ENCODE measurements around the gene CPXM2. TPM values are rescaled to one million over a fixed set of nuclear protein-coding genes. Genes with fewer than 3 reads are reported as not detected.

The CPXM2 gene
- polyA plus RNA-seq, 1 experiment, result 14.4 TPM

GRCh38 chr10:123784646-123785045, 107.0 kb downstream of the CPXM2 start:
- ChIA-PET CTCF (no interaction called here), POLR2A (no interaction called here)
- Histone ChIP-seq H3K36me3 (ENCODE audit: control insufficient read depth, insufficient read depth, low read length) (no peaks in the 10 kb centered on the region), H3K4me3 (ENCODE audit: low read depth, low read length) (no peak overlapping the region), H3K27me3 (ENCODE audit: control insufficient read depth, insufficient read depth, low read length) (no peaks in the 10 kb centered on the region; the same call in 1 of the 2 replicates)
- TF ChIP-seq, protein P1, sequence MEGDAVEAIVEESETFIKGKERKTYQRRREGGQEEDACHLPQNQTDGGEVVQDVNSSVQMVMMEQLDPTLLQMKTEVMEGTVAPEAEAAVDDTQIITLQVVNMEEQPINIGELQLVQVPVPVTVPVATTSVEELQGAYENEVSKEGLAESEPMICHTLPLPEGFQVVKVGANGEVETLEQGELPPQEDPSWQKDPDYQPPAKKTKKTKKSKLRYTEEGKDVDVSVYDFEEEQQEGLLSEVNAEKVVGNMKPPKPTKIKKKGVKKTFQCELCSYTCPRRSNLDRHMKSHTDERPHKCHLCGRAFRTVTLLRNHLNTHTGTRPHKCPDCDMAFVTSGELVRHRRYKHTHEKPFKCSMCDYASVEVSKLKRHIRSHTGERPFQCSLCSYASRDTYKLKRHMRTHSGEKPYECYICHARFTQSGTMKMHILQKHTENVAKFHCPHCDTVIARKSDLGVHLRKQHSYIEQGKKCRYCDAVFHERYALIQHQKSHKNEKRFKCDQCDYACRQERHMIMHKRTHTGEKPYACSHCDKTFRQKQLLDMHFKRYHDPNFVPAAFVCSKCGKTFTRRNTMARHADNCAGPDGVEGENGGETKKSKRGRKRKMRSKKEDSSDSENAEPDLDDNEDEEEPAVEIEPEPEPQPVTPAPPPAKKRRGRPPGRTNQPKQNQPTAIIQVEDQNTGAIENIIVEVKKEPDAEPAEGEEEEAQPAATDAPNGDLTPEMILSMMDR (IDR thresholded peaks at IDR 0.05; ENCODE audit: insufficient read depth, low read depth, low read length), result no peak
- no peak for DNase-seq (ENCODE audit: low read depth)

- TF ChIP-seq, protein P1 (IDR thresholded peaks at IDR 0.05; ENCODE audit: insufficient read depth, low read depth, low read length), result no peak
- DNase-seq (ENCODE audit: low read depth), result no peak
- Histone ChIP-seq H3K4me3 (ENCODE audit: low read depth, low read length) (no peak overlapping the region), H3K27me3 (ENCODE audit: control insufficient read depth, insufficient read depth, low read length) (no peaks in the 10 kb centered on the region; the same call in 1 of the 2 replicates), H3K36me3 (ENCODE audit: control insufficient read depth, insufficient read depth, low read length) (no peaks in the 10 kb centered on the region)
- CTCF ChIA-PET, result no interaction called here
- POLR2A ChIA-PET, result no interaction called here
Observed at GRCh38 chr10:123784216-123784615, 107.4 kb downstream of the CPXM2 start.

GRCh38 chr10:123783296-123783695, 108.3 kb downstream of the CPXM2 start:
- no peaks in the 10 kb centered on the region; the same call in 1 of the 2 replicates for H3K27me3 ChIP-seq (ENCODE audit: control insufficient read depth, insufficient read depth, low read length)
- no peak for DNase-seq (ENCODE audit: low read depth)
- CTCF ChIA-PET, result interaction anchor here (1.7 kb wide), 1 partner anchor 7 kb away, joined by 8 read pairs; no protein-coding TSS in a partner anchor
- no peaks in the 10 kb centered on the region for H3K36me3 ChIP-seq (ENCODE audit: control insufficient read depth, insufficient read depth, low read length)
- H3K4me3 ChIP-seq (ENCODE audit: low read depth, low read length), result no peak overlapping the region
- POLR2A ChIA-PET, result no interaction called here
- TF ChIP-seq, protein P1 (IDR thresholded peaks at IDR 0.05; ENCODE audit: insufficient read depth, low read depth, low read length), result no peak

DNA sequence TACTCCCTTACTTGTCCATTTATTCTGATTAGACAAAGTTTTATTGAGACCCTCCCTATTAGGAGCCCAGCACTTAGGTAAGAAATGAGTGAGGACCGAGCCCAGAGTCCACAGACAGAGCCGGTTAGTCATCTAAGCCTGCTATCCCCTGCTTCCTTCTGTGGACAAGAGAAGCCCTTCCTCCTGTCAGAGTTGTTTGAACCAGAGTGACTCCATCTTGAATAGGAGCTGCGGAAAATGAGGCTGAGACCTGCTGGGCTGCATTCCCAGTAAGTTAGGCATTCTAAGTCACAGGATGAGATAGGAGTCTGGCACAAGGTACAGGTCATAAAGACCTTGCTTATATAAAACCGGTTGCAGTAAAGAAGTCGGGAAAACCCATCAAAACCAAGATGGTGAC, 109.1 kb downstream of the CPXM2 start:
- ChIA-PET CTCF (interaction anchor here (1.7 kb wide), 1 partner anchor 8 kb away, joined by 8 read pairs; no protein-coding TSS in a partner anchor), POLR2A (no interaction called here)
- TF ChIP-seq, protein P1 (IDR thresholded peaks at IDR 0.05; ENCODE audit: insufficient read depth, low read depth, low read length), result no peak
- H3K27me3 ChIP-seq (ENCODE audit: control insufficient read depth, insufficient read depth, low read length), result no peaks in the 10 kb centered on the region; the same call in 1 of the 2 replicates
- no peak overlapping the region for H3K4me3 ChIP-seq (ENCODE audit: low read depth, low read length)
- H3K36me3 ChIP-seq (ENCODE audit: control insufficient read depth, insufficient read depth, low read length), result no peaks in the 10 kb centered on the region
- DNase-seq (ENCODE audit: low read depth), result no peak

DNA sequence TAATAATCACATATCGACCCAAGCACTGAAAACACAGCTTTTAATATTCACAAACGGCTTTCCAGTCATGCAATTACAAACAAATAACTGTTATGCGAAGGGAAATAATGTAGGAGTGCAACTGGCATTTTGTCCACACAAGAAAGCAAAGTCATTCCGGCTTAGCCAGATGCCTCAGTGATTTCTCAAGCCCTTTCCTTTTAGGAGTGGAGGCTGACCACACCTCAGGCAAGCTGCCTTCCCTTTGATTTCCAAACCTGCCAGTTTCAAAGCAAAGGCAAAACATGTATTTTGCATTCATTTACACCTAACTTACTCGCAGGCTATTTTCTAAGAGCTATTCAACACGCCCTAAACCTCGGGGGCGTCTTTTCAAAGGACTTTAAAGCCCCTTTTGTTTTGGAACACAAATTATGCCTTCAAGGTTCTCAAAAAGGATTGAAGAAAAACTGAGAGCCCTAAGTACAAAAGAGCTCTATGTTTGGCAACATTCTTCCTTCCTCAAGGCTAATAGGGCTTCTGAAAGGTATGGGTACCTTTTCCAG, 109.6 kb downstream of the CPXM2 start:
- POLR2A ChIA-PET, result no interaction called here
- Histone ChIP-seq H3K27me3 (ENCODE audit: control insufficient read depth, insufficient read depth, low read length) (no peaks in the 10 kb centered on the region; the same call in 1 of the 2 replicates), H3K36me3 (ENCODE audit: control insufficient read depth, insufficient read depth, low read length) (no peaks in the 10 kb centered on the region), H3K4me3 (ENCODE audit: low read depth, low read length) (no peak overlapping the region)
- TF ChIP-seq, protein P1 (IDR thresholded peaks at IDR 0.05; ENCODE audit: insufficient read depth, low read depth, low read length), result no peak
- CTCF ChIA-PET, result interaction anchor here (1.7 kb wide), 1 partner anchor 9 kb away, joined by 8 read pairs; no protein-coding TSS in a partner anchor
- no peak for DNase-seq (ENCODE audit: low read depth)

All from BJ (cell line).